ENCODE results near the gene SH3RF1. TPM values are rescaled to one million over a fixed set of nuclear protein-coding genes. Genes with fewer than 3 reads are reported as not detected.

The SH3RF1 gene
- total and polyA plus RNA-seq, 2 experiments from 2014 or later: 7.8 to 12.4 TPM

GRCh38 chr4:169061386-169061785 is 209.4 kb downstream of the SH3RF1 start:
- no peak for DNase-seq (ENCODE audit: low spot score)
- H3K36me3 Mint-ChIP-seq (ENCODE audit: low read depth): no peaks in the 10 kb centered on the region
- no peak for ATAC-seq
- no peak overlapping the region for H3K4me3 ChIP-seq
- H4K20me1 ChIP-seq (replicated peaks; ENCODE audit: insufficient read depth): no peaks in the 10 kb centered on the region
- H3K9me2 ChIP-seq (ENCODE audit: insufficient read depth): no peaks in the 10 kb centered on the region
- H3K4me1 Mint-ChIP-seq: no peaks in the 10 kb centered on the region
- no peaks in the 10 kb centered on the region for H3K79me2 ChIP-seq (replicated peaks; ENCODE audit: insufficient read depth)
- H3K4me2 ChIP-seq: no peak overlapping the region
- no peak overlapping the region for H2AFZ ChIP-seq
- no peaks in the 10 kb centered on the region for H3K9me3 Mint-ChIP-seq
- no peaks in the 10 kb centered on the region for H3K4me1 ChIP-seq (ENCODE audit: insufficient read depth)
- no peaks in the 10 kb centered on the region for H3K36me3 ChIP-seq (ENCODE audit: insufficient read depth)
- no peaks in the 10 kb centered on the region for H3F3A ChIP-seq (replicated peaks; ENCODE audit: low read depth)
- no peak overlapping the region for H3K27ac Mint-ChIP-seq
- H3K27me3 ChIP-seq (ENCODE audit: insufficient read depth): no peaks in the 10 kb centered on the region
- TF ChIP-seq CTCF (conservative IDR thresholded peaks at IDR 0.05; ENCODE audit: low read depth in 2 of 2) (no peak), EZH2 (IDR thresholded peaks at IDR 0.05; ENCODE audit: low read depth, unreplicated experiment) (no peak), POLR2AphosphoS5 (IDR thresholded peaks at IDR 0.05; ENCODE audit: low read depth) (no peak), ZNF114 (CRISPR knock-in tag; IDR thresholded peaks at IDR 0.05) (no peak), EZH2phosphoT487 (IDR thresholded peaks at IDR 0.05; ENCODE audit: unreplicated experiment) (no peak), REST (IDR thresholded peaks at IDR 0.05; ENCODE audit: unreplicated experiment) (no peak), ZNF462 (CRISPR knock-in tag; IDR thresholded peaks at IDR 0.05) (no peak), STAT1 (IDR thresholded peaks at IDR 0.05; ENCODE audit: unreplicated experiment) (no peak), CREB1 (CRISPR knock-in tag; IDR thresholded peaks at IDR 0.05; ENCODE audit: low read depth) (no peak), ZNF331 (CRISPR knock-in tag; IDR thresholded peaks at IDR 0.05; ENCODE audit: low read depth) (no peak), NANOG (IDR thresholded peaks at IDR 0.05; ENCODE audit: borderline replicate concordance) (no peak), JUNB (IDR thresholded peaks at IDR 0.05; ENCODE audit: unreplicated experiment) (no peak), ETS1 (IDR thresholded peaks at IDR 0.05) (no peak)
- no peak overlapping the region for H3K27ac ChIP-seq (ENCODE audit: low read depth)
- no peak overlapping the region for H3K4me3 Mint-ChIP-seq
- peaks cover 2% of the 10 kb centered on the region for H3K27me3 Mint-ChIP-seq (ENCODE audit: insufficient read depth, low read depth, poor library complexity)

Data from GM23338 (cell line).